GM19372 (cell line): ENCODE data around the gene ITSN1.

Source experiments
- ATAC-seq: cut with Tn5 transposase; IDR thresholded peaks from one replicate; pipeline ENCODE4 v1.9.1; 2021; ENCODE audit warnings: mild to moderate bottlenecking, low read depth, moderate library complexity; ENCODE audit not compliant: unreplicated experiment

ITSN1 gene

DNA sequence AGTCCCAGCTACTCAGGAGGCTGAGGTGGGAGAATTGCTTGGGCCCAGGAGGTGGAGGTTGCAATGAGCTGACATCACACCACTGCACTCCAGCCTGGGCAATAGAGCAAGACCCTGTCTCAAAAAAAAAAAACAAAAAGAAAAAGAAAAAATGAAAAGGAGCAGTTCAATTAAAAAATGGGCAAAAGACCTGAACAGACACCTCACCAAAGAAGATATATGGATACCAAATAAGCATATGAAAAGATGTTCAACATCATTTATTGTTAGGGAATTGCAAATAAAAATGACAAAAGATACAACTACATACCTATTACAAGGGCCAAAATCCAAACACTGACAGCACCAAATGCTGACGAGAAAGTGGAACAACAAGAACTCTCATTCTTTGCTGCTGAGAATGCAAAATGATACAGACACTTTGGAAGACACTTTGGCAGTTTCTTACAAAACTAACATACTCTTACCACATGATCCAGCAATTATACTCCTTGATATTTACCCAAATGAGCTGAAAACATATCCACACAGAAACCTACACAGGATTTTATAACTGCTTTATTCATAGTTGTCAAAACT, 302.0 kb downstream of the ITSN1 start:
- no peak for ATAC-seq

DNA sequence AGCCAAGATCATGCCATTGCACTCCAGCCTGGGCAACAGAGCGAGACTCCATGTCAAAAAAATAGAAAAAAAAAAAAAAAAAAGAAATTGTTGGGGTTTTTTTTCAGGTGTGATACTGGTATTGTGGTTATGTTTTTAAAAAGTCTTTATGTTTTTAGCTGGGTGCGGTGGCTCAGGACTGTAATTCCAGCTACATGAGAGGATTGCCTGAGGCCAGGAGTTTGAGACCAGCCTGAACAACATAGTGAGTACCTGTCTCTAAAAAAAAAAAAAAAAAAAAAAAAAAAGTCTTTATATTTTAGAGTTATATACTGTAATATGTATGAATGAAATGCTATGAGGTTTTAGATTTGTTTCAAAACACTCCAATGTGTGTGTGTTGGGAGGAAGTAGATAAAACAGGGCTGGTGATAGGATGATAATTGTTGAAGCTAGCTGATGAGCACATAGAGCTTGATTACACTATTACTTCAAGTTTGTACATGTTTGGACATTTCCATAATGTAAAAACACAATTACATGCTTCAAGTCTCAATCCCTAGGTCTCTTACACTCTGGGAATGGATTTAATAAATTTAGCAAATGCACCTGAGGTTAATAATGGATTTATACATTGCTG, 303.5 kb downstream of the ITSN1 start:
- ATAC-seq: no peak

DNA sequence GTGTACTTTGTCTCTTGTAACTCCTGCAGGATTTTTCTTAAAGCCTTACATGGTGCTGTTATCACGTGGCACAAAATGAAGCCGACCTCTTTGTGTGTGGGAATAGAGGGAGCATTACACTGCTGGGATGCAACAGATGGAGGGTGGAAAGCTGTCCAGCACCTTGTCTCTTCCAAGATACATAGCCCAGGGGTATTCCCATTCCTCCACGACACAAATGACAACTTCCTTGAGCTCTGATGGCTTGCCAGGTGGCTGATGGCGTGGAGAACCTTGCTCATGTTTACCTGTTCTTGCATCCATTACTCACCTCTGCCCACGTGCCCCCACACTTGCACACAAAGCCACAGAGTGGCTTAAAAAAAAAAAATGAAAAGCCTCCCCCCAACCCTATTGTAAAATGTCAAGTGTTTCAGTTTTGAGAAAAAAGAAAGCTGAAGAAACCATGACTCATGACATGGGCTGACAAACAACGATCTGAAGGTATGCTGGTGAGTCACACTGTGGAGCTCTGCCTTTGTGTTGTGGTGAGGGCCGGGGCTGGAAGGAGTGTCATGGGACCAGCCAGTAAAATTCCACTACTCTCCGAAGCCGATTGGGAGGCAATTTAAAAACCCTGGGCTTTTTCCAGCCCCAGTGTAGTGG, 305.3 kb downstream of the ITSN1 start:
- ATAC-seq: no peak

DNA sequence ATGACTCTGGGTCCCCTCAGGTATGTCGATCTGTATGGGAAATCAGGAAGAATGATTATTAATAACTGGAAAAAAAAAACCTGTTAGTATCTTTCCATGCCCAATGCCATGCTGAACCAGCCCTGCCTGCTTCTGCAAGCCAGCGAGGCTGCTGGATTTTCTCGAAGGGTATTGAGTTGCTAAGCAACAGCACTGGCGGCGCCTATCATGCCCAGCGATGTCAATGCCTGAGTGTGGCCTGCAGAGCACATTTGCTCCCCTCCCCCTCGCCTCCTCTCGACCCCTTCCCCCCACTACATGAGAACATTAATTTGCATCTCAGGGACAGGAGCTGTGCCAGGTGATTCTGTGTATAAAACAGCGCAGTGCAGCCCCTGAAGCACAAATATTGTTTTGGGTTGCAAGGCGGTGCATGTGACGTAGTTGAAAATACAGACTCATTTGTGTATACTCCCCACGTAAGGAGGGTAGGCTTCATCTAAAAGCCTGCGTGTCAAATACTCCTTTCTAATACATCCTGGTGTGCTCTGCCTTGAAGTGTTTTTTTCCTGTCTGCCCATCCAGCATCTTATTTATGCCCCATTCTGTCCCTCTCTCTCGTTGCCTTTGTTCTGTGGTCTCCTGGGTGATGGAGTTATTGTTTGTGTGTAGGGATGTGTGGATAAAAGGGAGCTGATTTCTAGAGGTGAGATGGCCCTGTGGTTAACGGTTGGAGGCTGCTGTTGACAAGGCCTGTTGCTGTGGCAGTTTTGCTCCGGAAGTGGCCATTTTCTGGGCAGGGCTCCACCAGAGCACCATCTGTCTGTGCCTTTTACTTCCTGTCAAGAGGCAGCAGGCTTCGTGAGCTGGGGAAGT, 306.0 kb downstream of the ITSN1 start:
- ATAC-seq: no peak

DNA sequence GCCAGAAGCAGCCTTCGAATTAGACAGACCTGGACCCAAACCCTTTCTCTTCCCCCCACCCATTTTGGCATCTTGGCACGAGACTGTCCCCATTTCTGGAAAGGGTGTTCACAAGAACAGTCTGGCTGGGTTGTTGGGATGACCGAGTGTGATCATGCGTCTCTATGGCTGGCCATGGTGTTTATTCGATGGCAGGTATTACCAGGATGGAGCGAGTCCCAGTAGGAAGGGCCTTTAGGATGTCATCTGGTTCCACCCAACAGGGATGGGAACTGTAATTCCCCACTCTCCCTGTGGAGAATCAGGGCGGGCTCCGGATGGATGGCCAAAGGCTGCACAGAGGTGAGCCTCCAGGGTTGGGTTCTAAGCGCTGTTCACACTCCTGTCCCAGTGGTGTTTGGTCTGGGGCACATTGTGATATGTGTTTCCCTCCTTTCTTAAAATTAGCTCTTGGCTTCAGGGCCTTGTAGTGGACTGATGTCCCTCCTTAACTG, 306.7 kb downstream of the ITSN1 start:
- no peak for ATAC-seq
